ENCODE data around the gene STUB1. TPM values are rescaled to one million over a fixed set of nuclear protein-coding genes. Genes with fewer than 3 reads are reported as not detected.
A peak's percentile ranks its signal among the peaks of the same experiment; 100 is the strongest.

The STUB1 gene
- total RNA-seq, 1 experiment from 2014 or later, result 102 TPM

- H3K9ac ChIP-seq (ENCODE audit: extremely low read depth, insufficient read length, low read length), result no peak overlapping the region
- Mint-ChIP-seq H3K27me3 (ENCODE audit: low read depth) (peaks cover 3% of the 10 kb centered on the region; the same call in 1 of the 2 replicates), H3K27ac (peak overlapping the region in 2 of 3 experiments; percentile 57 to 85; a peak in 3 of 7 replicates), H3K4me1 (peaks cover 24 to 42% of the 10 kb centered on the region in 2 experiments), H3K36me3 (ENCODE audit: insufficient read depth in 1 of 3, low read depth in 3 of 3) (peaks cover 14 to 28% (median 21%) of the 10 kb centered on the region in 3 experiments; a peak in 6 of 7 replicates), H3K9me3 (no peaks in the 10 kb centered on the region), H3K4me3 (peak overlapping the region; percentile 56 to 79)
- H2AFZ ChIP-seq (ENCODE audit: low read length), result no peak overlapping the region
- no peak overlapping the region for H3K27ac ChIP-seq (ENCODE audit: insufficient read length, low read depth, low read length)
- H4K91ac ChIP-seq (ENCODE audit: insufficient read length, low read depth, low read length), result no peak overlapping the region
- no peaks in the 10 kb centered on the region for H3K4me1 ChIP-seq (ENCODE audit: insufficient read depth, low read length)
- H3K56ac ChIP-seq (ENCODE audit: insufficient read length, low read depth, low read length), result no peak overlapping the region
- H3K18ac ChIP-seq (ENCODE audit: insufficient read length, low read depth, low read length), result peak overlapping the region; percentile 46
- H4K8ac ChIP-seq (replicated peaks; ENCODE audit: insufficient read length, low read depth, low read length), result no peak overlapping the region
- H4K20me1 ChIP-seq (ENCODE audit: control insufficient read depth, insufficient read depth, insufficient read length), result no peaks in the 10 kb centered on the region
- no peak overlapping the region for H2BK20ac ChIP-seq (ENCODE audit: low read depth, low read length, poor library complexity, severe bottlenecking)
- H2BK120ac ChIP-seq (ENCODE audit: low read depth, low read length, poor library complexity, severe bottlenecking), result no peak overlapping the region
- H3K79me2 ChIP-seq (ENCODE audit: insufficient read depth, low read length), result peaks cover 2% of the 10 kb centered on the region; the same call in 1 of the 2 replicates
- no peak overlapping the region for H4K5ac ChIP-seq (ENCODE audit: insufficient read length, low read depth, low read length)
- peak; percentile 84 for DNase-seq
- no peak overlapping the region; the same call in 1 of the 2 replicates for H3K14ac ChIP-seq (ENCODE audit: insufficient read depth, low read length)
- H3K4ac ChIP-seq (ENCODE audit: low read depth, low read length), result no peak overlapping the region
- H3K9me3 ChIP-seq (ENCODE audit: control insufficient read depth, low read depth, low read length), result no peaks in the 10 kb centered on the region
- whole genome bisulfite sequencing (ENCODE audit: extremely low coverage, insufficient read length, low lambda C conversion rate), result no CpG with 5 or more reads among the region's 52 CpGs
- no peaks in the 10 kb centered on the region for H3K79me1 ChIP-seq (ENCODE audit: insufficient read depth, low read depth, low read length, poor library complexity, severe bottlenecking)
- TF ChIP-seq, protein P1, sequence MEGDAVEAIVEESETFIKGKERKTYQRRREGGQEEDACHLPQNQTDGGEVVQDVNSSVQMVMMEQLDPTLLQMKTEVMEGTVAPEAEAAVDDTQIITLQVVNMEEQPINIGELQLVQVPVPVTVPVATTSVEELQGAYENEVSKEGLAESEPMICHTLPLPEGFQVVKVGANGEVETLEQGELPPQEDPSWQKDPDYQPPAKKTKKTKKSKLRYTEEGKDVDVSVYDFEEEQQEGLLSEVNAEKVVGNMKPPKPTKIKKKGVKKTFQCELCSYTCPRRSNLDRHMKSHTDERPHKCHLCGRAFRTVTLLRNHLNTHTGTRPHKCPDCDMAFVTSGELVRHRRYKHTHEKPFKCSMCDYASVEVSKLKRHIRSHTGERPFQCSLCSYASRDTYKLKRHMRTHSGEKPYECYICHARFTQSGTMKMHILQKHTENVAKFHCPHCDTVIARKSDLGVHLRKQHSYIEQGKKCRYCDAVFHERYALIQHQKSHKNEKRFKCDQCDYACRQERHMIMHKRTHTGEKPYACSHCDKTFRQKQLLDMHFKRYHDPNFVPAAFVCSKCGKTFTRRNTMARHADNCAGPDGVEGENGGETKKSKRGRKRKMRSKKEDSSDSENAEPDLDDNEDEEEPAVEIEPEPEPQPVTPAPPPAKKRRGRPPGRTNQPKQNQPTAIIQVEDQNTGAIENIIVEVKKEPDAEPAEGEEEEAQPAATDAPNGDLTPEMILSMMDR (conservative IDR thresholded peaks at IDR 0.05), result no peak
- H2BK5ac ChIP-seq (ENCODE audit: insufficient read length, low read length), result no peak overlapping the region
- H3K23me2 ChIP-seq (ENCODE audit: insufficient read length, low read depth, low read length, poor library complexity, severe bottlenecking), result peaks cover 15% of the 10 kb centered on the region
- no peak overlapping the region for H2AK5ac ChIP-seq (ENCODE audit: insufficient read length, low read length)
- H3K23ac ChIP-seq (ENCODE audit: insufficient read length, low read depth, low read length), result no peak overlapping the region
- H3K4me2 ChIP-seq (ENCODE audit: insufficient read depth, insufficient read length, low read length), result peak overlapping the region; percentile 61
- no peak overlapping the region for H2BK15ac ChIP-seq (ENCODE audit: low read depth, low read length)
- no peak overlapping the region for H3T11ph ChIP-seq (ENCODE audit: low read length)
- H2BK12ac ChIP-seq (ENCODE audit: insufficient read length, low read depth, low read length), result no peak overlapping the region
- H3K27me3 ChIP-seq (ENCODE audit: insufficient read depth, low read length), result no peaks in the 10 kb centered on the region
Measured at GRCh38 chr16:678858-679813, 1.1 kb upstream of the STUB1 start.

All from H9 (cell line).